GM23338 (cell line): Measurements from ENCODE around the gene LRCH2. TPM values are rescaled to one million over a fixed set of nuclear protein-coding genes. Genes with fewer than 3 reads are reported as not detected.

Source experiments
- ATAC-seq: fragments of 200-7000 bp; cut with Tn5 transposase; 3 replicates; pipeline ENCODE4 v1.9.1; 2020
- DNase-seq: peaks from one replicate; pipeline ENCODE4 v3.0.0-alpha.2; 2015; ENCODE audit warnings: low spot score
- H2AFZ ChIP-seq: fragments of 200-600 bp; sonication (generic); 2 replicates; pipeline ENCODE4 v1.8.0; 2016; ENCODE audit warnings: antibody characterized with exemption, mild to moderate bottlenecking, moderate library complexity
- H3F3A ChIP-seq: fragments of 200-600 bp; sonication (generic); replicated peaks from 2 replicates; pipeline ENCODE4 v1.8.0; 2017; ENCODE audit warnings: antibody characterized with exemption, mixed run types, low read depth
- H3K27ac ChIP-seq: fragments of 200-600 bp; sonication (generic); 2 replicates; pipeline ENCODE4 v1.6.1; 2016; ENCODE audit warnings: low read depth
- H3K27me3 ChIP-seq: fragments of 200-600 bp; sonication (generic); 2 replicates; pipeline ENCODE4 v1.8.0; 2016; ENCODE audit warnings: mild to moderate bottlenecking, mixed run types, moderate library complexity; ENCODE audit not compliant: insufficient read depth
- H3K36me3 ChIP-seq: fragments of 200-600 bp; sonication (generic); 2 replicates; pipeline ENCODE4 v1.8.0; 2016; ENCODE audit warnings: mild to moderate bottlenecking; ENCODE audit not compliant: insufficient read depth
- H3K4me1 ChIP-seq: fragments of 200-600 bp; sonication (generic); 2 replicates; pipeline ENCODE4 v1.8.0; 2016; ENCODE audit warnings: mild to moderate bottlenecking, moderate library complexity; ENCODE audit not compliant: insufficient read depth
- H3K4me2 ChIP-seq: fragments of 200-600 bp; sonication (generic); 2 replicates; pipeline ENCODE4 v1.7.1; 2017; ENCODE audit warnings: mixed run types
- H3K4me3 ChIP-seq: fragments of 200-600 bp; sonication (generic); 2 replicates; pipeline ENCODE4 v1.6.1; 2016; ENCODE audit warnings: mixed run types
- H3K79me2 ChIP-seq: fragments of 200-600 bp; sonication (generic); replicated peaks from 2 replicates; pipeline ENCODE4 v1.8.0; 2017; ENCODE audit warnings: mild to moderate bottlenecking; ENCODE audit not compliant: insufficient read depth
- H3K9me2 ChIP-seq: fragments of 200-600 bp; sonication (generic); 2 replicates; pipeline ENCODE4 v1.8.0; 2017; ENCODE audit not compliant: insufficient read depth
- H4K20me1 ChIP-seq: fragments of 200-600 bp; sonication (generic); replicated peaks from 2 replicates; pipeline ENCODE4 v1.8.0; 2017; ENCODE audit warnings: mild to moderate bottlenecking; ENCODE audit not compliant: insufficient read depth
- H3K27ac Mint-ChIP-seq: 2 replicates; pipeline ENCODE4 v1.8.0; 2020; ENCODE audit warnings: inconsistent platforms, mild to moderate bottlenecking, moderate library complexity, mixed read lengths
- H3K27me3 Mint-ChIP-seq: 3 replicates; pipeline ENCODE4 v1.8.0; 2022; ENCODE audit warnings: low read depth, mild to moderate bottlenecking, moderate library complexity, mixed read lengths, inconsistent platforms; ENCODE audit not compliant: insufficient read depth, poor library complexity
- H3K36me3 Mint-ChIP-seq: 3 replicates; pipeline ENCODE4 v1.8.0; 2021; ENCODE audit warnings: low read depth, mild to moderate bottlenecking, inconsistent platforms, moderate library complexity, mixed read lengths
- H3K4me1 Mint-ChIP-seq: 3 replicates; pipeline ENCODE4 v1.8.0; 2020; ENCODE audit warnings: mild to moderate bottlenecking, inconsistent platforms, mixed read lengths
- H3K4me3 Mint-ChIP-seq: 3 replicates; pipeline ENCODE4 v1.8.0; 2021; ENCODE audit warnings: moderate library complexity, mild to moderate bottlenecking, inconsistent platforms, mixed read lengths
- H3K9me3 Mint-ChIP-seq: 3 replicates; pipeline ENCODE4 v1.8.0; 2020; ENCODE audit warnings: moderate library complexity, mild to moderate bottlenecking, inconsistent platforms, mixed read lengths
- CREB1 ChIP-seq: fragments of 250-450 bp; sonication (Bioruptor Pico); IDR thresholded peaks from 2 replicates; pipeline ENCODE4 v1.5.0; 2020; ENCODE audit warnings: low read depth, mild to moderate bottlenecking, moderate library complexity
- ETS1 ChIP-seq: IDR thresholded peaks from 2 replicates; pipeline ENCODE4 v1.6.1; 2016; ENCODE audit warnings: antibody characterized with exemption
- EZH2phosphoT487 ChIP-seq: fragments of 200-600 bp; sonication (generic); IDR thresholded peaks from one replicate; pipeline ENCODE4 v1.8.1; 2018; ENCODE audit warnings: antibody characterized with exemption; ENCODE audit not compliant: unreplicated experiment
- JUNB ChIP-seq: IDR thresholded peaks from one replicate; pipeline ENCODE4 v1.6.1; 2016; ENCODE audit warnings: antibody characterized with exemption; ENCODE audit not compliant: unreplicated experiment
- NANOG ChIP-seq: IDR thresholded peaks from 2 replicates; pipeline ENCODE4 v1.6.1; 2016; ENCODE audit warnings: antibody characterized with exemption, borderline replicate concordance
- STAT1 ChIP-seq: IDR thresholded peaks from one replicate; pipeline ENCODE4 v1.6.1; 2016; ENCODE audit warnings: antibody characterized with exemption; ENCODE audit not compliant: unreplicated experiment
- ZNF114 ChIP-seq: fragments of 250-450 bp; sonication (Bioruptor Pico); IDR thresholded peaks from 2 replicates; pipeline ENCODE4 v1.5.0; 2020; ENCODE audit warnings: mild to moderate bottlenecking, moderate library complexity
- ZNF331 ChIP-seq: fragments of 250-450 bp; sonication (Bioruptor Pico); IDR thresholded peaks from 2 replicates; pipeline ENCODE4 v1.5.0; 2020; ENCODE audit warnings: low read depth, mild to moderate bottlenecking, moderate library complexity
- ZNF462 ChIP-seq: fragments of 250-450 bp; sonication (Bioruptor Pico); IDR thresholded peaks from 2 replicates; pipeline ENCODE4 v1.5.0; 2020; ENCODE audit warnings: mild to moderate bottlenecking, moderate library complexity
- polyA plus RNA-seq: library from polyadenylated mRNA; unstranded; fragments of >200 nt; fragmentation: Nextera tagmentation; extraction: Ambion mirVana; gene quantifications from 2 replicates; pipeline ENCODE4 v1.2.1, GENCODE V29; 2016
- total RNA-seq: library from RNA; depleted of rRNA; stranded (reverse); fragments of >200 nt; shearing (Covaris generic); gene quantifications from 2 replicates; pipeline ENCODE4 v1.2.3, GENCODE V29; 2014
- TF ChIP-seq, protein P1 (sequence below): IDR thresholded peaks from one replicate; pipeline ENCODE4 v1.6.1; 2018; ENCODE audit warnings: antibody characterized with exemption; ENCODE audit not compliant: unreplicated experiment

LRCH2 gene
- total and polyA plus RNA-seq, 2 experiments from 2014 or later = 2.5 to 8.6 TPM

GRCh38 chrX:115214605-115215004 is 19.3 kb downstream of the LRCH2 start:
- Histone ChIP-seq H2AFZ (no peak overlapping the region), H3K36me3 (no peaks in the 10 kb centered on the region), H3K4me2 (no peak overlapping the region), H3K4me1 (no peaks in the 10 kb centered on the region), H3K27ac (no peak overlapping the region), H3K4me3 (no peak overlapping the region), H3K27me3 (no peaks in the 10 kb centered on the region), H4K20me1 (no peaks in the 10 kb centered on the region; the same call in 1 of the 2 replicates), H3K9me2 (no peaks in the 10 kb centered on the region), H3F3A (no peaks in the 10 kb centered on the region), H3K79me2 (no peaks in the 10 kb centered on the region)
- peaks cover 1% of the 10 kb centered on the region for H3K27me3 Mint-ChIP-seq
- no peak for TF ChIP-seq JUNB
- no peak for TF ChIP-seq EZH2phosphoT487
- no peak for TF ChIP-seq CREB1 (CRISPR knock-in tag)
- TF ChIP-seq ZNF114 = no peak
- TF ChIP-seq ZNF462 (CRISPR knock-in tag) = no peak
- no peak for TF ChIP-seq NANOG
- no peak for TF ChIP-seq ZNF331
- no peak for TF ChIP-seq STAT1
- TF ChIP-seq, protein P1, sequence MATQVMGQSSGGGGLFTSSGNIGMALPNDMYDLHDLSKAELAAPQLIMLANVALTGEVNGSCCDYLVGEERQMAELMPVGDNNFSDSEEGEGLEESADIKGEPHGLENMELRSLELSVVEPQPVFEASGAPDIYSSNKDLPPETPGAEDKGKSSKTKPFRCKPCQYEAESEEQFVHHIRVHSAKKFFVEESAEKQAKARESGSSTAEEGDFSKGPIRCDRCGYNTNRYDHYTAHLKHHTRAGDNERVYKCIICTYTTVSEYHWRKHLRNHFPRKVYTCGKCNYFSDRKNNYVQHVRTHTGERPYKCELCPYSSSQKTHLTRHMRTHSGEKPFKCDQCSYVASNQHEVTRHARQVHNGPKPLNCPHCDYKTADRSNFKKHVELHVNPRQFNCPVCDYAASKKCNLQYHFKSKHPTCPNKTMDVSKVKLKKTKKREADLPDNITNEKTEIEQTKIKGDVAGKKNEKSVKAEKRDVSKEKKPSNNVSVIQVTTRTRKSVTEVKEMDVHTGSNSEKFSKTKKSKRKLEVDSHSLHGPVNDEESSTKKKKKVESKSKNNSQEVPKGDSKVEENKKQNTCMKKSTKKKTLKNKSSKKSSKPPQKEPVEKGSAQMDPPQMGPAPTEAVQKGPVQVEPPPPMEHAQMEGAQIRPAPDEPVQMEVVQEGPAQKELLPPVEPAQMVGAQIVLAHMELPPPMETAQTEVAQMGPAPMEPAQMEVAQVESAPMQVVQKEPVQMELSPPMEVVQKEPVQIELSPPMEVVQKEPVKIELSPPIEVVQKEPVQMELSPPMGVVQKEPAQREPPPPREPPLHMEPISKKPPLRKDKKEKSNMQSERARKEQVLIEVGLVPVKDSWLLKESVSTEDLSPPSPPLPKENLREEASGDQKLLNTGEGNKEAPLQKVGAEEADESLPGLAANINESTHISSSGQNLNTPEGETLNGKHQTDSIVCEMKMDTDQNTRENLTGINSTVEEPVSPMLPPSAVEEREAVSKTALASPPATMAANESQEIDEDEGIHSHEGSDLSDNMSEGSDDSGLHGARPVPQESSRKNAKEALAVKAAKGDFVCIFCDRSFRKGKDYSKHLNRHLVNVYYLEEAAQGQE = no peak
- TF ChIP-seq ETS1 = no peak
- no peak overlapping the region for H3K4me3 Mint-ChIP-seq
- H3K9me3 Mint-ChIP-seq = peaks cover 13% of the 10 kb centered on the region
- DNase-seq (no peak), ATAC-seq (no peak)
- no peak overlapping the region for H3K27ac Mint-ChIP-seq
- H3K4me1 Mint-ChIP-seq = no peaks in the 10 kb centered on the region; the same call in 2 of the 3 replicates
- peaks cover 11% of the 10 kb centered on the region; the same call in 2 of the 3 replicates for H3K36me3 Mint-ChIP-seq
